NCI-H1092 (cell line): ENCODE results near the gene DDX47.
"Not testable (repeated sequence)": the region's sequence is repeated elsewhere in the genome, so short reads cannot be mapped to it uniquely, and the experiment has no call there.

Source experiments
- DNase-seq: peaks from one replicate; lab custom pipeline; 2025; lab: John Stamatoyannopoulos, UW

Gene DDX47

GRCh38 chr12:12872139-12872933 is 59.2 kb downstream of the DDX47 start:
- DNase-seq, result no peak

GRCh38 chr12:12872934-12873275 is 59.8 kb downstream of the DDX47 start:
- DNase-seq, result no peak

- no peak for DNase-seq
These were observed 60.9 kb downstream of the DDX47 start for GRCh38 chr12:12874029-12874428.

GRCh38 chr12:12875301-12875700 is 62.2 kb downstream of the DDX47 start:
- not testable (repeated sequence) for DNase-seq

GRCh38 chr12:12877153-12877768 is 64.1 kb downstream of the DDX47 start:
- no peak for DNase-seq

- no peak for DNase-seq
These were observed 64.8 kb downstream of the DDX47 start for GRCh38 chr12:12877781-12878455.
